Karpas-422 (cell line): Measurements from ENCODE around the gene KIF1A. TPM values are rescaled to one million over a fixed set of nuclear protein-coding genes. Genes with fewer than 3 reads are reported as not detected.

Source experiments
- DNase-seq: peaks from one replicate; pipeline ENCODE4 v3.0.0-alpha.2; 2015
- H2AFZ ChIP-seq: fragments of 200-600 bp; sonication (generic); 2 replicates; pipeline ENCODE4 v1.6.1; 2014; ENCODE audit warnings: antibody characterized with exemption, low read length, mixed read lengths
- H3K27ac ChIP-seq: fragments of 200-600 bp; sonication (generic); 2 replicates; pipeline ENCODE4 v1.5.1; 2014; ENCODE audit warnings: mild to moderate bottlenecking, low read length, moderate library complexity
- H3K27me3 ChIP-seq: fragments of 200-600 bp; sonication (generic); 2 replicates; pipeline ENCODE4 v1.6.1; 2014; ENCODE audit warnings: low read length, mixed read lengths
- H3K36me3 ChIP-seq: fragments of 200-600 bp; sonication (generic); 2 replicates; pipeline ENCODE4 v1.6.1; 2014; ENCODE audit warnings: low read length, mixed read lengths; ENCODE audit not compliant: insufficient read depth
- H3K4me1 ChIP-seq: fragments of 200-600 bp; sonication (generic); 2 replicates; pipeline ENCODE4 v1.6.1; 2014; ENCODE audit warnings: mild to moderate bottlenecking, low read length, mixed read lengths
- H3K4me2 ChIP-seq: fragments of 200-600 bp; sonication (generic); 2 replicates; pipeline ENCODE4 v1.6.1; 2014; ENCODE audit warnings: low read length, low read depth, mild to moderate bottlenecking; ENCODE audit not compliant: poor library complexity, severe bottlenecking
- H3K4me3 ChIP-seq: fragments of 200-600 bp; sonication (generic); 2 replicates; pipeline ENCODE4 v1.5.1; 2014; ENCODE audit warnings: mild to moderate bottlenecking, antibody characterized with exemption, low read length, mixed read lengths
- H3K79me2 ChIP-seq: fragments of 200-600 bp; sonication (generic); 2 replicates; pipeline ENCODE4 v1.6.1; 2014; ENCODE audit warnings: mild to moderate bottlenecking, low read length, mixed read lengths
- H3K9ac ChIP-seq: fragments of 200-600 bp; sonication (generic); 2 replicates; pipeline ENCODE4 v1.6.0; 2014; ENCODE audit warnings: low read length
- H3K9me2 ChIP-seq: fragments of 200-600 bp; sonication (generic), shearing (Covaris generic); replicated peaks from 2 replicates; pipeline ENCODE4 v1.6.0; 2014; ENCODE audit warnings: mild to moderate bottlenecking, low read length, moderate library complexity; ENCODE audit not compliant: insufficient read depth
- H3K9me3 ChIP-seq: fragments of 300-700, 200-600 bp; sonication (generic); 2 replicates; pipeline ENCODE4 v1.6.1; 2014; ENCODE audit warnings: low read length, mixed read lengths
- H4K20me1 ChIP-seq: fragments of 200-600 bp; sonication (generic); 2 replicates; pipeline ENCODE4 v1.6.1; 2014; ENCODE audit warnings: mild to moderate bottlenecking, antibody characterized with exemption, low read length, low read depth; ENCODE audit not compliant: insufficient read depth
- total RNA-seq: library from RNA; depleted of rRNA; stranded (reverse); fragments of >200 nt; shearing (Covaris generic); gene quantifications from 2 replicates; pipeline ENCODE4 v1.2.3, GENCODE V29; 2014; ENCODE audit warnings: low replicate concordance

Gene KIF1A
- total RNA-seq, 1 experiment from 2014 or later: not detected

DNA sequence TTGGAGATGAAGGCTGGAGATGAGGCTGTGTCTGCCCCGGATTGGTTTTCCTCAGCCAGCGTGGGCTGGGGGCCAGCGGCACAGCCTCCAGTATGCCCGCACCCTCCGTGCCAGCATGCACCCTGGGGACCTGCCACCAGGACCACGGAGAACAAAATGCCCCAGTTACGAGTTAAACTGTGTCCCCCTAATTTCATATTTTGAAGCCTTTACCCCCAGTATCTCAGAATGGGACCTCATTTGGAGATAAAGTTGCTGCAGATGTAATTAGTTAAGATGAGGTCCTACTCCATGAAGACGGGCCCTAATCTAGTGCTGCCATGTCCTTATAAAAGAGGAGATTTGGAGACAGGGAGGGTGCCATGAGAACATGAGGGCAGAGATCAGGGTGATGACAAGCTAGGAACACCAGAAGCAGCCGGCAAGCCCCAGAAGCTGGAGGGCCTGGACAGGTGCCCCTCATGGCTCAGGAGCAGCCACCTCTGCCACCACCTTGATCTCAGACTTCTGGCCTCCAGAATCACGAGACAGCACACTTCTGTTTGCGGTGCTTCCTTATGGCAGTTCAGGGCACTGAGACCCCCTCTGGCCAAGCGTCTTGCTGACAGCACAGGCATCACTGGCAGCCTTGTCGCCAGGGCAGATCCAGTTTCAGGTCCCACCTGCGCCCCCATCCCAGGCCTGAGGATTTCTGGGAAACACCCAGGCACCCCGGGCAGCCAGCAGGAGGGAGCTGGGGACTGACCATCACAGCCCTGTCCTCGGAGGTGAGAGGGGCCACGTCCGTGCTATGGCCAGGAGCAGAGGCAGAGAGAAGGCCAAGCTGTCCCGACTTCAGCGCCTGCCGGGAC, 29.4 kb downstream of the KIF1A start:
- Histone ChIP-seq H3K27me3 (no peaks in the 10 kb centered on the region), H3K79me2 (no peaks in the 10 kb centered on the region), H2AFZ (no peak overlapping the region), H3K4me2 (no peak overlapping the region), H3K9me2 (no peaks in the 10 kb centered on the region), H3K9me3 (no peaks in the 10 kb centered on the region), H3K36me3 (no peaks in the 10 kb centered on the region), H3K4me3 (no peak overlapping the region), H3K9ac (no peak overlapping the region), H4K20me1 (no peaks in the 10 kb centered on the region), H3K4me1 (no peaks in the 10 kb centered on the region), H3K27ac (no peak overlapping the region)
- no peak for DNase-seq

DNA sequence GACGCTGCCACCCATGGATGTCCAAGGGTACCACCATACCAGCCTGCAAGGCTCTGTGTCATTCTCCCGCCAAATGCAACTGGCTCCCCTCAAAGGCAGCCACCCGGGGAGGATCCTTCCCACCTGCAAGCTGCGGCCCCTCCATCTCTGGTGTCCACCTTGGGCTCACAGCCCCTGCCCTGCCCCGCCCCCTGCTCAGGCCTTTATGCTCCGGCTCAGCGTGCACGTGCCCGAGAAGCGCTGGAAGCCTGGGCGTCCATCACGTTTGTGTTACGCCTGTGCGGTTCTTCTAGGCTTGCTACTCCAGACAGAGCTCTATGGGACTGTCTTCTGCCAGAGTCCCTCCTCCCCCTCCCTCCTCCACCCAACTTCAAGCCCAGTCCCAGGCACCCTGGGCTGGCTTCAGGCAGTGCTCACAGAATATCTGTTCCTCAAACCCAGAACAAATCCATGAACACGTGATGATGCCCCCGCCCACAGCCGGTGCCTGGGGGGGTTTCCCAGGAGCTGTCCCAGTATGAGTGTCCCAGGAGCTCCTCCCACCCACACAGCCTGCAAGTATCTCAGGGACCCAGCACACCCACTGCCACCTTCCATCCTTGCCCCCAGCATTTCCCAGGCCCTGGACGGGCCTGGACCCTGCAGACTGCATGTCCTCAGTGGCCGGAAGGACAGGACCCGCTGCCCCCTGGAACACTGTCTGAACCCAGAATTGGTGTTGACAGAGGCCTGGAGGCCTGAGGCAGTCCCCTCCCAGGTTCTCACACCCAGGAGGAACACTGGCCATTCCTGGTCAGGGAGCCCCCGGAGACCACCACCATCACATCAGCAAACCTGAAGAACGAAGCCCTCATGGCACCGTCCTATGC, 30.3 kb downstream of the KIF1A start:
- H3K27me3 ChIP-seq: no peaks in the 10 kb centered on the region
- H4K20me1 ChIP-seq: no peaks in the 10 kb centered on the region
- no peak overlapping the region for H3K4me3 ChIP-seq
- no peaks in the 10 kb centered on the region for H3K36me3 ChIP-seq
- no peaks in the 10 kb centered on the region for H3K79me2 ChIP-seq
- no peak overlapping the region for H2AFZ ChIP-seq
- no peaks in the 10 kb centered on the region for H3K9me3 ChIP-seq
- DNase-seq: no peak
- no peak overlapping the region for H3K27ac ChIP-seq
- no peaks in the 10 kb centered on the region for H3K9me2 ChIP-seq
- H3K4me2 ChIP-seq: no peak overlapping the region
- no peak overlapping the region for H3K9ac ChIP-seq
- H3K4me1 ChIP-seq: no peaks in the 10 kb centered on the region

DNA sequence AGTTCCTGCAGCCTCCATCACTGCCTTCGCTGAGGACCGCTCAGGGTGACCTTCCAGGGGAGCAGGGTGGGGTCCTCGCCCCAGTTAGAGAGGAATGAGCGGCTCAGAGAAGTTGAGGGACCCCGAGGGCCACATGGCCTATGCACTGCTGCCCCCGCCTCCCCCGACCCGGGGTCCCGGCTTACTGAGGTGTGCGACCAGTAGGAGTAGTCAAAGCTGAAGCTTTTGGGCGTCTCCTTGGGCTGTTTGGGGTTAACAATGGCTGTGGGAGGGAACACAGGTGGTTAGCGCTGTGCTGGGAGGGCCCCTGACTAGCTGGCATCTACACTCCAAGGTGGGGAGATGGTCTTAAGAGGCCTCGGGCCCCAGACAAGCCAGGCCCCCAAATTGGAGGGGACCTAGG, 31.0 kb downstream of the KIF1A start:
- Histone ChIP-seq H3K9ac (no peak overlapping the region), H3K27ac (no peak overlapping the region), H3K36me3 (no peaks in the 10 kb centered on the region), H3K27me3 (no peaks in the 10 kb centered on the region), H3K9me2 (no peaks in the 10 kb centered on the region), H3K4me2 (no peak overlapping the region), H3K79me2 (no peaks in the 10 kb centered on the region), H2AFZ (no peak overlapping the region), H4K20me1 (no peaks in the 10 kb centered on the region), H3K4me3 (no peak overlapping the region), H3K9me3 (no peaks in the 10 kb centered on the region), H3K4me1 (no peaks in the 10 kb centered on the region)
- DNase-seq: no peak

DNA sequence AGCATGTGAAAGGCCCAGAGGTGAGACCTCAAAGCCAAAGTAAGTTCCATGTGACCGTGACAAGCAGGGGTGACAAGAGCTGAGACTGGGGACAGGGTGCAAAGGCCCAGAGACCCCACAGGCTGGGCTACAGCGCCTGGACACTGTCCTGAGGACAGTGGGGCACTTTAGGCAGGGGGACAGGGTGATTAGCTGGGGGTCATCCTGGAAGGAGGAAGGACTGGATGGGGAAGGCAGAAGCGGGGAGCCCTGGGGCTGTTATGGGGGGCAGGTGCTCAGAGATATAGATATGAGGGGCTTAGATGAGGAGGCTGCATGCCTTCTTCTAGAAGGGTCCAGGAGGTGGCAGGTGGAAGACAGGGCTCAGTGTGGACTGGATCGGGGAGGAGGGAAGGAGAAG, 31.5 kb downstream of the KIF1A start:
- Histone ChIP-seq H3K27ac (no peak overlapping the region), H3K27me3 (no peaks in the 10 kb centered on the region), H4K20me1 (no peaks in the 10 kb centered on the region), H3K9me2 (no peaks in the 10 kb centered on the region), H3K79me2 (no peaks in the 10 kb centered on the region), H3K4me3 (no peak overlapping the region), H3K9me3 (no peaks in the 10 kb centered on the region), H3K4me2 (no peak overlapping the region), H3K9ac (no peak overlapping the region), H3K4me1 (no peaks in the 10 kb centered on the region), H2AFZ (no peak overlapping the region), H3K36me3 (no peaks in the 10 kb centered on the region)
- DNase-seq: no peak

DNA sequence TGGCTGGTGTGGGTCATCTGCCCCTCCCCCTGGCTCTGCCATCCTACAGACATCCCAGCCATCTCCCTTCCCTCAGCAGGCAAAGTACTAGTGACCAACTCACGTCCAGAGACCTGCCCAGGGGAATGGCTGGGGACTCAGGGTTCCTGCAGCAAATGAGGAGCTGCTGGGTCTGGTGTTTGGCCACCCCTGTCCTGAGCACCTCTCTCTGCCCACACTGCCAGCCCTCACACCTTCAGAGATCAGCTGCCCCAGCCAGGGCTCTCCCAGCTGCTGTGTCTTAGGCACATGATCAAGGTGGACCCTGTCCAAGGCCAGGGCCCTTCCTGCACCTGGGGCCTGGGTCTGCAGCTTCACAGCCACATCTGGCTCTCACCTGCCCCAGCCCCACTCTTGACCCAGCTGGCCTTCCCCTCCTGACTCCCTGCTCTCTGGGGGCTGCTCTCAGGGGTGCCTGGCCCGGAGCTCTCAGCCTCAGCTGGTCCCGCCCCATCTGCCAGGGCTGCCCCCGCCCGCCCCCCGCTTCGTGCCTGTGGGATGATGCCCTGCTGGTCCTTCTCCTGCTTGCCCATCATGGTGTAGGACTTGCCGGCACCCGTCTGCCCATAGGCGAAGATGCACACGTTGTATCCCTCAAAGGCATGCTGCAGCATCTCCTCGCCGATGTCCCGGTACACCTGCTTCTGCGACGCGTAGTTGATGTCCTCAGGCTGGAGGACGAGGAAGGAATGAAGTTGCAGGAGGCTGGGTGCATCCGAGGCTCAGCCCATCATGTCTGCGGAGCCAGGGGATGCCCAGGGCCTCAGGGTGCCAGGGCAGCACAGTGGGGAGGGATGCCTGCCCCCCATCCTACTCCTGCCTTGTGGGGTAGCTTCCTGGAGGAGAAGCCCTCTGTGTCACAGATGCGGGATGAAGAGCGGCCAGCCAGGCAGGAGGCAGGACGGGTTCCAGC, 32.2 kb downstream of the KIF1A start:
- DNase-seq: no peak
- Histone ChIP-seq H2AFZ (no peak overlapping the region), H3K4me1 (no peaks in the 10 kb centered on the region), H3K27ac (no peak overlapping the region), H3K4me2 (no peak overlapping the region), H4K20me1 (no peaks in the 10 kb centered on the region), H3K9me3 (no peaks in the 10 kb centered on the region), H3K27me3 (no peaks in the 10 kb centered on the region), H3K9ac (no peak overlapping the region), H3K4me3 (no peak overlapping the region), H3K9me2 (no peaks in the 10 kb centered on the region), H3K79me2 (no peaks in the 10 kb centered on the region), H3K36me3 (no peaks in the 10 kb centered on the region)

DNA sequence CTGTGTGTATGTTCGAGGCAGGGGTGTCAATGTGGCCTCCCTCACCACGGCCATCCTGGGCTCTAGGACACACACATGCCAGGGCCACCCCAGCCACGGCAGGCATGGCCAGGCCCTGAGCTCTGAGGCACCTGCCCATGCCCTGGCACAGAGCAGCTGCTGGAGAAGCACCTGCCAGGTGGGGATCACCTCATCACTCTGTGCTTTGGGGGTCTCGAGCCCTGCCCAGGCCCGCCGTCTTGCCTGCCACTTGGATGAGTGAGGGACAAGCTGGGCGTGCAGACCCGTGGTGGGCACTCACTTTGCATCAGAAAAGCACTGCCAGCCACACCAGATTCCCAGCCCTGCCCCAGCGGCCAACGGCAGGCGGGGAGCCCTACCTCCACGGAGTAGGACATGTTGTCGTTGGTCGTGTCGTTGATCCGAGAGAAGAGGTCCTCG, 33.1 kb downstream of the KIF1A start:
- Histone ChIP-seq H3K4me3 (no peak overlapping the region), H3K27me3 (no peaks in the 10 kb centered on the region), H3K4me2 (no peak overlapping the region), H3K79me2 (no peaks in the 10 kb centered on the region), H3K9me3 (no peaks in the 10 kb centered on the region), H4K20me1 (no peaks in the 10 kb centered on the region), H3K9me2 (no peaks in the 10 kb centered on the region), H3K4me1 (no peaks in the 10 kb centered on the region), H3K9ac (no peak overlapping the region), H2AFZ (no peak overlapping the region), H3K36me3 (no peaks in the 10 kb centered on the region), H3K27ac (no peak overlapping the region)
- DNase-seq: no peak

DNA sequence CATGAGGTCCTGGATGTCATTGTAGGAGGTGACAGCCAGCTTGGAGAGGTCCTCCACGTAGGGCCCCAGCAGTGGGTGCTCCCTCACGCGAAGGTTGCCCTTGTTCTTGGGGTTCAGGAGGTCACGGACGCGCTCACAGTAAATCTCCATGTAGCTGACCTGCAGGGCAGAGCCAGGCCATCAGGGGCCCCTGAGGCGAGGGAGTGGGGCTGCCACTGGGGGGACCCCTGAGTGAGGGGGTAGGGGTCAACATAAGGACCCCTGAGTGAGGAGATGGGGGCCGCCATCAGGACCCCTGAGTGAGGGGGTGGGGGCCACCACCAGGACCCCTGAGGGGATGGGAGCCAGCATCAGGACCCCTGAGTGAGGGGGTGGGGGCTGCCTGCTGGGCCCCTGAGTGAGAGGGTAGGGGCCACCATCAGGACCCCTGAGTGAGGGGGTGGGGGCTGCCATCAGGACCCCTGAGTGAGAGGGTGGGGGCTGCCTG, 33.6 kb downstream of the KIF1A start:
- DNase-seq: no peak
- no peaks in the 10 kb centered on the region for H4K20me1 ChIP-seq
- no peak overlapping the region for H3K4me2 ChIP-seq
- no peak overlapping the region for H3K4me3 ChIP-seq
- H3K27me3 ChIP-seq: no peaks in the 10 kb centered on the region
- no peaks in the 10 kb centered on the region for H3K9me3 ChIP-seq
- H2AFZ ChIP-seq: no peak overlapping the region
- no peaks in the 10 kb centered on the region for H3K4me1 ChIP-seq
- no peaks in the 10 kb centered on the region for H3K9me2 ChIP-seq
- H3K27ac ChIP-seq: no peak overlapping the region
- no peaks in the 10 kb centered on the region for H3K79me2 ChIP-seq
- H3K36me3 ChIP-seq: no peaks in the 10 kb centered on the region
- no peak overlapping the region for H3K9ac ChIP-seq
